ENCODE results near the gene AFF3.
"Not testable (repeated sequence)": the region's sequence is repeated elsewhere in the genome, so short reads cannot be mapped to it uniquely, and the experiment has no call there.

AFF3 gene

GRCh38 chr2:99504844-99505584, 637.4 kb downstream of the AFF3 start:
- no peak for DNase-seq

GRCh38 chr2:99503662-99504416, 638.6 kb downstream of the AFF3 start:
- not testable (repeated sequence) for DNase-seq

GRCh38 chr2:99496021-99496420, 646.4 kb downstream of the AFF3 start:
- DNase-seq = no peak

Data from CD4-positive, alpha-beta T cell treated with Interleukin-1 beta for 1 hour (primary cell).